H1 (cell line): ENCODE data around the gene NOS1AP. TPM values are rescaled to one million over a fixed set of nuclear protein-coding genes. Genes with fewer than 3 reads are reported as not detected.
"Not testable (repeated sequence)": the region's sequence is repeated elsewhere in the genome, so short reads cannot be mapped to it uniquely, and the experiment has no call there.

Experiments used
- CTCF ChIA-PET: fragments of 300-600 bp; sonication (Branson Sonifier 250); formaldehyde crosslinking; loops from one replicate; lab custom pipeline; 2021; ENCODE audit not compliant: partially characterized antibody; lab: Charles Lee
- POLR2A ChIA-PET: fragments of 300-600 bp; sonication (Branson Sonifier 250); formaldehyde crosslinking; loops from one replicate; lab custom pipeline; 2021; ENCODE audit warnings: inconsistent platforms; ENCODE audit not compliant: partially characterized antibody; lab: Charles Lee
- DNase-seq, 2 experiments: peaks; one replicate each; pipeline versions ENCODE4 v3.0.0 to v3.0.0-alpha.2; 2010 to 2022; ENCODE audit warnings: low spot score in 2 of 2, low read depth in 1 of 2, mixed read lengths in 1 of 2
- FAIRE-seq: peaks from 2 replicates; lab custom pipeline; 2011; peaks lifted over from hg19 to GRCh38; lab: Jason Lieb, UNC
- H2AFZ ChIP-seq: 2 replicates; pipeline ENCODE4 v1.8.1; 2012; ENCODE audit warnings: low read length, inconsistent platforms
- H2AK5ac ChIP-seq: 2 replicates; pipeline ENCODE4 v1.6.1; 2013; ENCODE audit warnings: low read depth, low read length
- H2BK120ac ChIP-seq: replicated peaks from 2 replicates; pipeline ENCODE3; 2013; ENCODE audit warnings: low read depth, low read length, inconsistent platforms
- H2BK12ac ChIP-seq: 2 replicates; pipeline ENCODE4 v1.6.1; 2013; ENCODE audit warnings: low read depth, low read length
- H2BK15ac ChIP-seq: 2 replicates; pipeline ENCODE4 v1.6.1; 2013; ENCODE audit warnings: low read length
- H2BK20ac ChIP-seq: 2 replicates; pipeline ENCODE4 v1.6.1; 2013; ENCODE audit warnings: low read length
- H2BK5ac ChIP-seq: 2 replicates; pipeline ENCODE4 v1.6.1; 2013; ENCODE audit warnings: low read depth, low read length
- H3K14ac ChIP-seq: 2 replicates; pipeline ENCODE4 v1.6.1; 2013; ENCODE audit warnings: inconsistent platforms; ENCODE audit not compliant: insufficient read length
- H3K18ac ChIP-seq: 2 replicates; pipeline ENCODE4 v1.6.1; 2013; ENCODE audit warnings: low read length; ENCODE audit errors: extremely low read depth
- H3K23ac ChIP-seq: 2 replicates; pipeline ENCODE4 v1.6.1; 2013; ENCODE audit warnings: inconsistent platforms; ENCODE audit not compliant: insufficient read length
- H3K23me2 ChIP-seq: 2 replicates; pipeline ENCODE4 v1.6.1; 2013; ENCODE audit warnings: low read depth, low read length
- H3K27ac ChIP-seq: 2 replicates; pipeline ENCODE4 v1.6.1; 2011; ENCODE audit warnings: low read depth, low read length, inconsistent platforms
- H3K27me3 ChIP-seq, 4 experiments: replicated peaks in 1 of 4; 1 replicate in 1 of 4; 2 replicates in 3 of 4; pipeline versions ENCODE4 v1.6.1 to v1.8.1; 2011 to 2013; ENCODE audit warnings: low read length in 3 of 4, mild to moderate bottlenecking in 3 of 4, inconsistent platforms in 2 of 4, mixed read lengths in 2 of 4, moderate library complexity in 1 of 4; ENCODE audit not compliant: control insufficient read depth in 3 of 4, insufficient read depth in 3 of 4; ENCODE audit errors: extremely low read depth in 1 of 4
- H3K36me3 ChIP-seq, 4 experiments: 2 replicates each; pipeline versions ENCODE4 v1.6.1 to v1.8.1; 2011 to 2013; ENCODE audit warnings: mild to moderate bottlenecking in 4 of 4, low read length in 3 of 4, moderate library complexity in 2 of 4, control low read depth in 1 of 4, inconsistent platforms in 1 of 4; ENCODE audit not compliant: insufficient read depth in 4 of 4, control insufficient read depth in 2 of 4
- H3K4ac ChIP-seq: replicated peaks from 2 replicates; pipeline ENCODE3; 2013; ENCODE audit warnings: low read length, low read depth, mixed read lengths, inconsistent platforms; ENCODE audit not compliant: insufficient read length
- H3K4me1 ChIP-seq, 4 experiments: replicated peaks in 1 of 4; 1 replicate in 1 of 4; 2 replicates in 3 of 4; pipeline versions ENCODE4 v1.6.1 to v1.8.1; 2011 to 2013; ENCODE audit warnings: low read length in 3 of 4, inconsistent platforms in 2 of 4, mixed read lengths in 1 of 4; ENCODE audit not compliant: insufficient read depth in 4 of 4, control insufficient read depth in 3 of 4
- H3K4me2 ChIP-seq, 2 experiments: 2 replicates each; pipeline versions ENCODE4 v1.6.1 to v1.8.1; 2011 to 2013; ENCODE audit warnings: low read depth in 2 of 2, low read length in 2 of 2, control low read depth in 1 of 2, inconsistent platforms in 1 of 2, mild to moderate bottlenecking in 1 of 2; ENCODE audit not compliant: insufficient read depth in 1 of 2
- H3K4me3 ChIP-seq, 4 experiments: fragments of 200-600, 300-600 bp in 1 of 4; sonication (generic), shearing (Covaris generic), sonication (Bioruptor Twin) in 1 of 4; 2 replicates each; pipeline versions ENCODE4 v1.5.1 to v1.8.1; 2011 to 2016; ENCODE audit warnings: low read length in 4 of 4, low read depth in 3 of 4, control low read depth in 2 of 4, inconsistent platforms in 2 of 4, mild to moderate bottlenecking in 2 of 4, mixed read lengths in 1 of 4, moderate library complexity in 1 of 4; ENCODE audit not compliant: insufficient read depth in 2 of 4; ENCODE audit errors: extremely low read depth in 1 of 4
- H3K56ac ChIP-seq: replicated peaks from 2 replicates; pipeline ENCODE3; 2013; ENCODE audit warnings: low read depth, mild to moderate bottlenecking, mixed read lengths, low read length, inconsistent platforms; ENCODE audit not compliant: insufficient read length
- H3K79me1 ChIP-seq: 2 replicates; pipeline ENCODE4 v1.6.1; 2013; ENCODE audit warnings: low read depth, low read length, control low read depth
- H3K79me2 ChIP-seq, 2 experiments: 2 replicates each; pipeline versions ENCODE4 v1.6.1 to v1.8.1; 2012 to 2013; ENCODE audit warnings: low read length in 2 of 2, mild to moderate bottlenecking in 2 of 2, inconsistent platforms in 1 of 2; ENCODE audit not compliant: insufficient read depth in 2 of 2, control insufficient read depth in 1 of 2
- H3K9ac ChIP-seq, 4 experiments: replicated peaks in 1 of 4; 1 replicate in 1 of 4; 2 replicates in 3 of 4; pipeline versions ENCODE4 v1.6.1 to v1.8.1; 2011 to 2013; ENCODE audit warnings: low read depth in 3 of 4, low read length in 3 of 4, control low read depth in 2 of 4, mild to moderate bottlenecking in 2 of 4, moderate library complexity in 2 of 4, inconsistent platforms in 1 of 4; ENCODE audit errors: extremely low read depth in 1 of 4
- H3K9me3 ChIP-seq, 2 experiments: 2 replicates each; pipeline versions ENCODE4 v1.6.1 to v1.8.1; 2012 to 2013; ENCODE audit warnings: mild to moderate bottlenecking in 2 of 2, moderate library complexity in 2 of 2, control low read depth in 1 of 2, inconsistent platforms in 1 of 2, low read depth in 1 of 2, low read length in 1 of 2, mixed read lengths in 1 of 2; ENCODE audit not compliant: insufficient read depth in 2 of 2
- H4K20me1 ChIP-seq, 2 experiments: replicated peaks in 1 of 2; 2 replicates each; pipeline versions ENCODE3 to v1.8.1; 2011 to 2013; ENCODE audit warnings: inconsistent platforms in 2 of 2, low read length in 2 of 2, mild to moderate bottlenecking in 1 of 2; ENCODE audit not compliant: insufficient read depth in 2 of 2, control insufficient read depth in 1 of 2
- H4K5ac ChIP-seq: 2 replicates; pipeline ENCODE4 v1.6.1; 2013; ENCODE audit warnings: low read length, low read depth, mixed read lengths, inconsistent platforms; ENCODE audit not compliant: insufficient read length
- H4K8ac ChIP-seq: 2 replicates; pipeline ENCODE4 v1.8.0; 2013; ENCODE audit warnings: mild to moderate bottlenecking, moderate library complexity, low read length, inconsistent platforms; ENCODE audit not compliant: insufficient read depth; ENCODE audit errors: extremely low read depth
- H4K91ac ChIP-seq: replicated peaks from 2 replicates; pipeline ENCODE3; 2013; ENCODE audit warnings: low read length, mixed read lengths, inconsistent platforms; ENCODE audit not compliant: insufficient read length
- WGBS, 2 experiments: shearing (Covaris generic) in 1 of 2; methylation state at CpG; one replicate each; pipeline versions ENCODE4 v1.1.6 to v1.1.7; 2013 to 2015; ENCODE audit warnings: low lambda C conversion rate in 2 of 2, mixed read lengths in 2 of 2, inconsistent platforms in 1 of 2, low coverage in 1 of 2, missing lambda C conversion rate in 1 of 2; ENCODE audit not compliant: insufficient replicate concordance in 2 of 2, insufficient coverage in 1 of 2, insufficient read length in 1 of 2; ENCODE audit errors: extremely low coverage in 1 of 2, missing lambda C conversion rate in 1 of 2; 5-methylcytosine and 5-hydroxymethylcytosine counted together
- polyA plus RNA-seq, 7 experiments: library from polyadenylated mRNA; depleted of rRNA in 3 of 7; stranded (reverse) in 5 of 7; unstranded in 2 of 7; fragments of >200 nt in 5 of 7; fragments of 200-250 nt in 2 of 7; gene quantifications; 1 replicate in 5 of 7; 2 replicates in 1 of 7; 4 replicates in 1 of 7; pipeline versions ENCODE4 v1.2.1 to v1.2.3, GENCODE V29; 2011 to 2013; ENCODE audit warnings: missing spikeins in 2 of 7, mixed read lengths in 2 of 7
- total RNA-seq: library from RNA; stranded (reverse); fragmentation: NEBNext Ultra II Directional; extraction: Animal tissue kit (Norgen Biotek cat#: 25700); gene quantifications from 2 replicates; pipeline ENCODE4 v1.2.1, GENCODE V29; 2021

Gene NOS1AP
- total and polyA plus RNA-seq, 2 of the 8 experiments (the other 6 are each of a cell fraction or from before 2014, with no cell fraction given), result 2.4 to 12.1 TPM

DNA sequence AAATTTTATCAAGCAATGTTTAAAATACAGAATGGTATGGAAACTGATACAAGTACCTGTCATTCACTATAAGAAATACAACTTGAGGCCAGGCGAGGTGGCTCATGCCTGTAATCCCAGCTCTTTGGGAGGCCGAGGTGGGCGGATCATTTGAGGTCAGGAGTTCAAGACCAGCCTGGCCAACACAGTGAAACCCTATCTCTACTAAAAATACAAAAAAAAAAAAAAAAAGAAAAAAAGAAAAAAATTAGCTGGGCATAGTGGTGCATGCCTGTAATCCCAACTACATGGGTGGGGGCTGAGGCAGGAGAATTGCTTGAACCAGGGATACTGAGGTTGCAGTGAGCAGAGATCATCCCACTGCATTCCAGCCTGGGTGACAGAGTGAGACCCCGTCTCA, 2.7 kb upstream of the NOS1AP start:
- H3K23me2 ChIP-seq, result peaks cover 12% of the 10 kb centered on the region
- peaks cover 6 to 22% (median 9%) of the 10 kb centered on the region in 4 experiments; a peak in 6 of 7 replicates for H3K4me1 ChIP-seq
- not testable (repeated sequence) for H4K91ac ChIP-seq, H3K79me1 ChIP-seq, H2BK12ac ChIP-seq, H2AK5ac ChIP-seq, H4K8ac ChIP-seq, H4K5ac ChIP-seq, H3K27ac ChIP-seq, FAIRE-seq, H3K4me3 ChIP-seq, H3K27me3 ChIP-seq, H2AFZ ChIP-seq, H2BK120ac ChIP-seq, H3K4ac ChIP-seq, H3K9ac ChIP-seq, H3K23ac ChIP-seq, H4K20me1 ChIP-seq, H3K4me2 ChIP-seq, H3K56ac ChIP-seq, H3K18ac ChIP-seq, H3K9me3 ChIP-seq, H3K36me3 ChIP-seq, H2BK15ac ChIP-seq, H2BK20ac ChIP-seq, DNase-seq, H3K14ac ChIP-seq, H2BK5ac ChIP-seq
- CTCF ChIA-PET, result interaction anchor here (0.6 to 1.3 kb wide), 2 partner anchors 85 to 341 kb away, joined by 3 read pairs; no protein-coding TSS in a partner anchor
- H3K79me2 ChIP-seq, result peaks cover 0 to 10% of the 10 kb centered on the region in 2 experiments; a peak in 2 of 4 replicates
- 88% methylated on average over 3 of the region's 4 CpGs; no CpG with 5 or more reads in 1 of the 2 experiments for WGBS, 2 experiments
- POLR2A ChIA-PET, result interaction anchor here (0.6 kb wide), 1 partner anchor 62 kb away, joined by 6 read pairs; no protein-coding TSS in a partner anchor
